ENCODE data around the gene PRKCZ.
"Not testable (repeated sequence)": the region's sequence is repeated elsewhere in the genome, so short reads cannot be mapped to it uniquely, and the experiment has no call there.

The PRKCZ gene

GRCh38 chr1:2081326-2081885, 31.2 kb downstream of the PRKCZ start:
- DNase-seq (ENCODE audit: low read depth, low spot score): no peak
- H3K27ac ChIP-seq: no peak overlapping the region

GRCh38 chr1:2082064-2082463, 31.9 kb downstream of the PRKCZ start:
- DNase-seq (ENCODE audit: low read depth, low spot score): no peak
- no peak overlapping the region for H3K27ac ChIP-seq

GRCh38 chr1:2083666-2084065, 33.5 kb downstream of the PRKCZ start:
- no peak overlapping the region for H3K27ac ChIP-seq
- DNase-seq (ENCODE audit: low read depth, low spot score): no peak

GRCh38 chr1:2084306-2084705, 34.1 kb downstream of the PRKCZ start:
- no peak overlapping the region for H3K27ac ChIP-seq
- DNase-seq (ENCODE audit: low read depth, low spot score): no peak

GRCh38 chr1:2085080-2085479, 34.9 kb downstream of the PRKCZ start:
- no peak for DNase-seq (ENCODE audit: low read depth, low spot score)

GRCh38 chr1:2086446-2087078, 36.4 kb downstream of the PRKCZ start:
- DNase-seq (ENCODE audit: low read depth, low spot score): no peak
- no peak overlapping the region for H3K27ac ChIP-seq

More at GRCh38 chr1:2085080-2085479, 34.9 kb downstream of the PRKCZ start:
- no peak overlapping the region for H3K27ac ChIP-seq

- DNase-seq (ENCODE audit: low read depth, low spot score): no peak
- H3K27ac ChIP-seq: no peak overlapping the region
These were observed 37.6 kb downstream of the PRKCZ start for GRCh38 chr1:2087766-2088165.

GRCh38 chr1:2088458-2088857, 38.2 kb downstream of the PRKCZ start:
- DNase-seq (ENCODE audit: low read depth, low spot score): no peak
- no peak overlapping the region for H3K27ac ChIP-seq

- no peak for DNase-seq (ENCODE audit: low read depth, low spot score)
- H3K27ac ChIP-seq: no peak overlapping the region
These were observed 38.8 kb downstream of the PRKCZ start for GRCh38 chr1:2089051-2089450.

- no peak overlapping the region for H3K27ac ChIP-seq
- DNase-seq (ENCODE audit: low read depth, low spot score): no peak
These were observed 40.1 kb downstream of the PRKCZ start for GRCh38 chr1:2090216-2090890.

GRCh38 chr1:2091611-2092604, 41.7 kb downstream of the PRKCZ start:
- H3K27ac ChIP-seq: no peak overlapping the region
- DNase-seq (ENCODE audit: low read depth, low spot score): no peak

- H3K27ac ChIP-seq: no peak overlapping the region
- no peak for DNase-seq (ENCODE audit: low read depth, low spot score)
These were observed 42.8 kb downstream of the PRKCZ start for GRCh38 chr1:2093055-2093454.

- no peak for DNase-seq (ENCODE audit: low read depth, low spot score)
- H3K27ac ChIP-seq: no peak overlapping the region
These were observed 43.4 kb downstream of the PRKCZ start for GRCh38 chr1:2093636-2094035.

GRCh38 chr1:2094269-2095158, 44.3 kb downstream of the PRKCZ start:
- not testable (repeated sequence) for DNase-seq (ENCODE audit: low read depth, low spot score)

GRCh38 chr1:2095394-2095793, 45.2 kb downstream of the PRKCZ start:
- DNase-seq (ENCODE audit: low read depth, low spot score): no peak
- no peak overlapping the region for H3K27ac ChIP-seq

More at GRCh38 chr1:2094269-2095158, 44.3 kb downstream of the PRKCZ start:
- not testable (repeated sequence) for H3K27ac ChIP-seq

- no peak overlapping the region for H3K27ac ChIP-seq
- DNase-seq (ENCODE audit: low read depth, low spot score): no peak
These were observed 45.9 kb downstream of the PRKCZ start for GRCh38 chr1:2095981-2096736.

GRCh38 chr1:2097386-2098300, 47.4 kb downstream of the PRKCZ start:
- peak overlapping the region; percentile 58 for H3K27ac ChIP-seq
- peak; percentile 10 for DNase-seq (ENCODE audit: low read depth, low spot score)

- DNase-seq (ENCODE audit: low read depth, low spot score): no peak
These were observed 48.1 kb downstream of the PRKCZ start for GRCh38 chr1:2098301-2098698.

More at GRCh38 chr1:2098301-2098698, 48.1 kb downstream of the PRKCZ start:
- peak overlapping the region; percentile 58 for H3K27ac ChIP-seq

Measured in epithelial cell of prostate (primary cell).